Colonic mucosa (tissue), 4 donors: ENCODE data around the gene TSHZ2. TPM values are rescaled to one million over a fixed set of nuclear protein-coding genes. Genes with fewer than 3 reads are reported as not detected.

Experiments used
- DNase-seq: peaks from one replicate; pipeline ENCODE4 v3.0.0-alpha.2; 2020
- H3K27ac ChIP-seq: fragments of 200-600 bp; one replicate; pipeline ENCODE4 v1.8.0; 2021
- H3K27me3 ChIP-seq: fragments of 200-600 bp; one replicate; pipeline ENCODE4 v1.8.0; 2021
- H3K36me3 ChIP-seq: fragments of 200-600 bp; one replicate; pipeline ENCODE4 v1.8.0; 2021
- H3K4me1 ChIP-seq: fragments of 200-600 bp; one replicate; pipeline ENCODE4 v1.8.0; 2021; ENCODE audit warnings: mild to moderate bottlenecking
- H3K4me3 ChIP-seq: fragments of 200-600 bp; one replicate; pipeline ENCODE4 v1.8.0; 2021
- H3K9ac ChIP-seq, 2 donors: one replicate each; pipeline ENCODE4 v1.7.0; 2013; ENCODE audit warnings: control low read depth in 2 of 2, low read depth in 2 of 2, low read length in 2 of 2
- H3K9me3 ChIP-seq: fragments of 200-600 bp; one replicate; pipeline ENCODE4 v1.8.0; 2021
- CTCF ChIP-seq: fragments of 200-600 bp; IDR thresholded peaks from one replicate; pipeline ENCODE4 v1.8.0; 2022; ENCODE audit warnings: antibody characterized with exemption, mild to moderate bottlenecking
- intact Hi-C: fragments of 100-400 bp; cut with DNase I; formaldehyde crosslinking; loops from one replicate; pipeline ENCODE4 v1.14.1; 2022
- total RNA-seq, 2 donors: library from RNA; stranded (reverse); fragmentation: NEBNext Ultra II Directional in 1 of 2; extraction: Animal tissue kit (Norgen Biotek cat#: 25700) in 1 of 2; gene quantifications; one replicate each; pipeline ENCODE4 v1.2.1, GENCODE V29; 2021
- donor health status: healthy.
- donor health status: DM: no; HTN: no; CAD: no.
- donor health status: DM: no; HTN: no; CAD: no.

The TSHZ2 gene
- total RNA-seq, 2 donors from 2014 or later: 2.1 to 3.1 TPM

- Histone ChIP-seq H3K36me3 (no peaks in the 10 kb centered on the region), H3K27me3 (no peaks in the 10 kb centered on the region), H3K4me3 (no peak overlapping the region), H3K27ac (no peak overlapping the region), H3K9ac (no peak overlapping the region), H3K9me3 (no peaks in the 10 kb centered on the region), H3K4me1 (no peaks in the 10 kb centered on the region)
- TF ChIP-seq CTCF: no peak
- intact Hi-C loops: no loop called here
- DNase-seq: no peak
These were observed 520.1 kb downstream of the TSHZ2 start for GRCh38 chr20:53492212-53492611.

- Histone ChIP-seq H3K9ac (no peak overlapping the region), H3K36me3 (no peaks in the 10 kb centered on the region), H3K27me3 (no peaks in the 10 kb centered on the region), H3K4me3 (no peak overlapping the region), H3K9me3 (no peaks in the 10 kb centered on the region), H3K4me1 (no peaks in the 10 kb centered on the region), H3K27ac (no peak overlapping the region)
- no peak for TF ChIP-seq CTCF
- intact Hi-C loops: no loop called here
- DNase-seq: no peak
These were observed 521.2 kb downstream of the TSHZ2 start for GRCh38 chr20:53493311-53493857.

GRCh38 chr20:53494753-53495152 is 522.6 kb downstream of the TSHZ2 start:
- no peak for TF ChIP-seq CTCF
- DNase-seq: no peak
- no peaks in the 10 kb centered on the region for H3K4me1 ChIP-seq
- H3K4me3 ChIP-seq: no peak overlapping the region
- no peak overlapping the region for H3K27ac ChIP-seq
- no peaks in the 10 kb centered on the region for H3K9me3 ChIP-seq
- no peak overlapping the region for H3K9ac ChIP-seq
- intact Hi-C loops: no loop called here
- no peaks in the 10 kb centered on the region for H3K36me3 ChIP-seq
- no peaks in the 10 kb centered on the region for H3K27me3 ChIP-seq

- TF ChIP-seq CTCF: no peak
- intact Hi-C loops: no loop called here
- no peak overlapping the region for H3K4me3 ChIP-seq
These were observed 523.4 kb downstream of the TSHZ2 start for GRCh38 chr20:53495398-53496092.

GRCh38 chr20:53497246-53497645 is 525.1 kb downstream of the TSHZ2 start:
- Histone ChIP-seq H3K4me1 (no peaks in the 10 kb centered on the region), H3K27me3 (no peaks in the 10 kb centered on the region), H3K9ac (no peak overlapping the region), H3K27ac (no peak overlapping the region), H3K4me3 (no peak overlapping the region), H3K9me3 (no peaks in the 10 kb centered on the region), H3K36me3 (no peaks in the 10 kb centered on the region)
- DNase-seq: no peak
- TF ChIP-seq CTCF: no peak
- intact Hi-C loops: no loop called here

More at GRCh38 chr20:53495398-53496092, 523.4 kb downstream of the TSHZ2 start:
- no peaks in the 10 kb centered on the region for H3K4me1 ChIP-seq
- H3K9me3 ChIP-seq: no peaks in the 10 kb centered on the region
- no peak overlapping the region for H3K9ac ChIP-seq
- no peaks in the 10 kb centered on the region for H3K27me3 ChIP-seq
- no peaks in the 10 kb centered on the region for H3K36me3 ChIP-seq
- DNase-seq: no peak
- H3K27ac ChIP-seq: no peak overlapping the region
